Measurements from ENCODE around the gene LAMC2. TPM values are rescaled to one million over a fixed set of nuclear protein-coding genes. Genes with fewer than 3 reads are reported as not detected.

Gene LAMC2
- total and polyA plus RNA-seq, 2 of the 8 experiments (the other 6 are each of a cell fraction or from before 2014, with no cell fraction given): 4.6 to 12.9 TPM

DNA sequence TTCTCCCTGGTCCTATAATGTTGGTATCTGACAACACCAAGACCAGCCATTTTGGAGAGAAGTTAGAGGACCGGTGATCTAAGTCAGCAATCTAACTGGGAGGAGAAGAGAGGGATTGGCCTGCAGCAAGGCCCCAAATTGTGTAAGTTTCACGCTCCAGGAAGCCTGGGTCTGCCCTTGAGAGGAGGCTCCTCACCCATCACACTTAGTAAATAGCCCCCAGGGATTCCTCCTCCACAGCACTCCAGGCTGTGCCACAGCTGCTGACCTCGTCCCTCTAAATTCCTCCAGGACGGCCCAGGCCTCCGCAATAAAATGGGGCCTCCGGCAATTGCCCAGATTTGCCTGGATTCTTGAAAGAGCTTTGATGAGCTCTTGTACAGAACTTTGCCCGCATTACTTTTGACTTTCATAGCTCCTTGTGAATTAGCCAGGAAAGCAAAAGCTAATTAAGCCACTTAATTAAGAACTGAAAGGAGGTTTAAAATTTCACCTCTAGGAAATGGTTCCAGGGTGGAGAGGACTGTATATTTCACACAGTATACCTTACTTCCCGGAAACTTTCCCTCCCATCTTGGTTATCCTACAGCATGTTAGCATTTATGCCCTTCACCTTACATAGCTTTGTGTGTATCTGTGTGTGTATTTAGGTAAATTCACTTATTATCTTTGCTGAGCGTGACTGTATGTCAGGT is 90.5 kb downstream of the LAMC2 start (continued):
- TF ChIP-seq, protein P1, sequence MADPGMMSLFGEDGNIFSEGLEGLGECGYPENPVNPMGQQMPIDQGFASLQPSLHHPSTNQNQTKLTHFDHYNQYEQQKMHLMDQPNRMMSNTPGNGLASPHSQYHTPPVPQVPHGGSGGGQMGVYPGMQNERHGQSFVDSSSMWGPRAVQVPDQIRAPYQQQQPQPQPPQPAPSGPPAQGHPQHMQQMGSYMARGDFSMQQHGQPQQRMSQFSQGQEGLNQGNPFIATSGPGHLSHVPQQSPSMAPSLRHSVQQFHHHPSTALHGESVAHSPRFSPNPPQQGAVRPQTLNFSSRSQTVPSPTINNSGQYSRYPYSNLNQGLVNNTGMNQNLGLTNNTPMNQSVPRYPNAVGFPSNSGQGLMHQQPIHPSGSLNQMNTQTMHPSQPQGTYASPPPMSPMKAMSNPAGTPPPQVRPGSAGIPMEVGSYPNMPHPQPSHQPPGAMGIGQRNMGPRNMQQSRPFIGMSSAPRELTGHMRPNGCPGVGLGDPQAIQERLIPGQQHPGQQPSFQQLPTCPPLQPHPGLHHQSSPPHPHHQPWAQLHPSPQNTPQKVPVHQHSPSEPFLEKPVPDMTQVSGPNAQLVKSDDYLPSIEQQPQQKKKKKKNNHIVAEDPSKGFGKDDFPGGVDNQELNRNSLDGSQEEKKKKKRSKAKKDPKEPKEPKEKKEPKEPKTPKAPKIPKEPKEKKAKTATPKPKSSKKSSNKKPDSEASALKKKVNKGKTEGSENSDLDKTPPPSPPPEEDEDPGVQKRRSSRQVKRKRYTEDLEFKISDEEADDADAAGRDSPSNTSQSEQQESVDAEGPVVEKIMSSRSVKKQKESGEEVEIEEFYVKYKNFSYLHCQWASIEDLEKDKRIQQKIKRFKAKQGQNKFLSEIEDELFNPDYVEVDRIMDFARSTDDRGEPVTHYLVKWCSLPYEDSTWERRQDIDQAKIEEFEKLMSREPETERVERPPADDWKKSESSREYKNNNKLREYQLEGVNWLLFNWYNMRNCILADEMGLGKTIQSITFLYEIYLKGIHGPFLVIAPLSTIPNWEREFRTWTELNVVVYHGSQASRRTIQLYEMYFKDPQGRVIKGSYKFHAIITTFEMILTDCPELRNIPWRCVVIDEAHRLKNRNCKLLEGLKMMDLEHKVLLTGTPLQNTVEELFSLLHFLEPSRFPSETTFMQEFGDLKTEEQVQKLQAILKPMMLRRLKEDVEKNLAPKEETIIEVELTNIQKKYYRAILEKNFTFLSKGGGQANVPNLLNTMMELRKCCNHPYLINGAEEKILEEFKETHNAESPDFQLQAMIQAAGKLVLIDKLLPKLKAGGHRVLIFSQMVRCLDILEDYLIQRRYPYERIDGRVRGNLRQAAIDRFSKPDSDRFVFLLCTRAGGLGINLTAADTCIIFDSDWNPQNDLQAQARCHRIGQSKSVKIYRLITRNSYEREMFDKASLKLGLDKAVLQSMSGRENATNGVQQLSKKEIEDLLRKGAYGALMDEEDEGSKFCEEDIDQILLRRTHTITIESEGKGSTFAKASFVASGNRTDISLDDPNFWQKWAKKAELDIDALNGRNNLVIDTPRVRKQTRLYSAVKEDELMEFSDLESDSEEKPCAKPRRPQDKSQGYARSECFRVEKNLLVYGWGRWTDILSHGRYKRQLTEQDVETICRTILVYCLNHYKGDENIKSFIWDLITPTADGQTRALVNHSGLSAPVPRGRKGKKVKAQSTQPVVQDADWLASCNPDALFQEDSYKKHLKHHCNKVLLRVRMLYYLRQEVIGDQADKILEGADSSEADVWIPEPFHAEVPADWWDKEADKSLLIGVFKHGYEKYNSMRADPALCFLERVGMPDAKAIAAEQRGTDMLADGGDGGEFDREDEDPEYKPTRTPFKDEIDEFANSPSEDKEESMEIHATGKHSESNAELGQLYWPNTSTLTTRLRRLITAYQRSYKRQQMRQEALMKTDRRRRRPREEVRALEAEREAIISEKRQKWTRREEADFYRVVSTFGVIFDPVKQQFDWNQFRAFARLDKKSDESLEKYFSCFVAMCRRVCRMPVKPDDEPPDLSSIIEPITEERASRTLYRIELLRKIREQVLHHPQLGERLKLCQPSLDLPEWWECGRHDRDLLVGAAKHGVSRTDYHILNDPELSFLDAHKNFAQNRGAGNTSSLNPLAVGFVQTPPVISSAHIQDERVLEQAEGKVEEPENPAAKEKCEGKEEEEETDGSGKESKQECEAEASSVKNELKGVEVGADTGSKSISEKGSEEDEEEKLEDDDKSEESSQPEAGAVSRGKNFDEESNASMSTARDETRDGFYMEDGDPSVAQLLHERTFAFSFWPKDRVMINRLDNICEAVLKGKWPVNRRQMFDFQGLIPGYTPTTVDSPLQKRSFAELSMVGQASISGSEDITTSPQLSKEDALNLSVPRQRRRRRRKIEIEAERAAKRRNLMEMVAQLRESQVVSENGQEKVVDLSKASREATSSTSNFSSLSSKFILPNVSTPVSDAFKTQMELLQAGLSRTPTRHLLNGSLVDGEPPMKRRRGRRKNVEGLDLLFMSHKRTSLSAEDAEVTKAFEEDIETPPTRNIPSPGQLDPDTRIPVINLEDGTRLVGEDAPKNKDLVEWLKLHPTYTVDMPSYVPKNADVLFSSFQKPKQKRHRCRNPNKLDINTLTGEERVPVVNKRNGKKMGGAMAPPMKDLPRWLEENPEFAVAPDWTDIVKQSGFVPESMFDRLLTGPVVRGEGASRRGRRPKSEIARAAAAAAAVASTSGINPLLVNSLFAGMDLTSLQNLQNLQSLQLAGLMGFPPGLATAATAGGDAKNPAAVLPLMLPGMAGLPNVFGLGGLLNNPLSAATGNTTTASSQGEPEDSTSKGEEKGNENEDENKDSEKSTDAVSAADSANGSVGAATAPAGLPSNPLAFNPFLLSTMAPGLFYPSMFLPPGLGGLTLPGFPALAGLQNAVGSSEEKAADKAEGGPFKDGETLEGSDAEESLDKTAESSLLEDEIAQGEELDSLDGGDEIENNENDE (IDR thresholded peaks at IDR 0.05; ENCODE audit: insufficient replicate concordance, low read length): no peak
- TF ChIP-seq ASH2L (IDR thresholded peaks at IDR 0.05; ENCODE audit: low read length): no peak
- TF ChIP-seq CEBPB (IDR thresholded peaks at IDR 0.05; ENCODE audit: low read depth, low read length): no peak
- TF ChIP-seq, protein P2, sequence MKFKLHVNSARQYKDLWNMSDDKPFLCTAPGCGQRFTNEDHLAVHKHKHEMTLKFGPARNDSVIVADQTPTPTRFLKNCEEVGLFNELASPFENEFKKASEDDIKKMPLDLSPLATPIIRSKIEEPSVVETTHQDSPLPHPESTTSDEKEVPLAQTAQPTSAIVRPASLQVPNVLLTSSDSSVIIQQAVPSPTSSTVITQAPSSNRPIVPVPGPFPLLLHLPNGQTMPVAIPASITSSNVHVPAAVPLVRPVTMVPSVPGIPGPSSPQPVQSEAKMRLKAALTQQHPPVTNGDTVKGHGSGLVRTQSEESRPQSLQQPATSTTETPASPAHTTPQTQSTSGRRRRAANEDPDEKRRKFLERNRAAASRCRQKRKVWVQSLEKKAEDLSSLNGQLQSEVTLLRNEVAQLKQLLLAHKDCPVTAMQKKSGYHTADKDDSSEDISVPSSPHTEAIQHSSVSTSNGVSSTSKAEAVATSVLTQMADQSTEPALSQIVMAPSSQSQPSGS (IDR thresholded peaks at IDR 0.05; ENCODE audit: low read length): no peak
- TF ChIP-seq RXRA (IDR thresholded peaks at IDR 0.05; ENCODE audit: insufficient read depth, low read depth, low read length): no peak
- TF ChIP-seq NRF1 (IDR thresholded peaks at IDR 0.05; ENCODE audit: low read depth, low read length): no peak
- no peak for TF ChIP-seq FOSL1 (IDR thresholded peaks at IDR 0.05; ENCODE audit: insufficient read depth, low read depth, low read length)
- TF ChIP-seq BRCA1 (IDR thresholded peaks at IDR 0.05; ENCODE audit: low read depth, low read length): no peak
- no peak for TF ChIP-seq CREB1 (IDR thresholded peaks at IDR 0.05)
